HepG2 (cell line): ENCODE results near the gene ZNF341. TPM values are rescaled to one million over a fixed set of nuclear protein-coding genes. Genes with fewer than 3 reads are reported as not detected.

Source experiments
- ATAC-seq: fragments of 200-7000 bp; cut with Tn5 transposase; 3 replicates; pipeline ENCODE4 v1.9.1; 2020; ENCODE audit warnings: mild to moderate bottlenecking, moderate library complexity
- BruUV-seq: library from RNA; stranded (reverse); fragments of 400-500 nt; replicated peaks from 2 replicates; lab custom pipeline; 2021; lab: Mats Ljungman, UMichigan
- CTCF ChIA-PET: fragments of 300-600 bp; formaldehyde crosslinking; extraction: SDS; loops from one replicate; lab custom pipeline; 2021; ENCODE audit warnings: low total read pairs, inconsistent platforms, low intra/inter-chr PET ratio; lab: Yijun Ruan, JAX
- POLR2A ChIA-PET: fragments of 350-600 bp; sonication (Branson Sonifier 250); formaldehyde crosslinking; loops from one replicate; lab custom pipeline; 2020; ENCODE audit warnings: antibody characterized with exemption, inconsistent platforms; lab: Yijun Ruan, JAX
- DNase-seq: peaks from one replicate; pipeline ENCODE4 v3.0.0-alpha.2; 2015; ENCODE audit warnings: low spot score
- FAIRE-seq: peaks from 3 replicates; lab custom pipeline; 2011; peaks lifted over from hg19 to GRCh38; lab: Jason Lieb, UNC
- H2AFZ ChIP-seq: one replicate; pipeline ENCODE4 v1.6.1; 2011; ENCODE audit warnings: low read length, inconsistent platforms
- H3K27ac ChIP-seq: fragments of 300-600 bp; 3 replicates; pipeline ENCODE4 v1.8.0; 2011; ENCODE audit warnings: mixed run types, mild to moderate bottlenecking, mixed read lengths, low read length, inconsistent platforms; ENCODE audit not compliant: insufficient read depth; ENCODE audit errors: extremely low read length
- H3K27me3 ChIP-seq, 2 experiments: fragments of 200-600 bp in 1 of 2; 2 replicates in 1 of 2; 3 replicates in 1 of 2; pipeline versions ENCODE4 v1.6.0 to v1.8.0; 2011; ENCODE audit warnings: low read length in 2 of 2, mild to moderate bottlenecking in 2 of 2, moderate library complexity in 2 of 2, inconsistent platforms in 1 of 2; ENCODE audit not compliant: insufficient read depth in 2 of 2, control insufficient read depth in 1 of 2
- H3K36me3 ChIP-seq, 2 experiments: fragments of 200-600 bp in 1 of 2; replicated peaks in 1 of 2; 2 replicates in 1 of 2; 3 replicates in 1 of 2; pipeline versions ENCODE4 v1.5.1 to v1.8.0; 2011; ENCODE audit warnings: low read length in 2 of 2, inconsistent platforms in 1 of 2; ENCODE audit not compliant: insufficient read depth in 2 of 2, control insufficient read depth in 1 of 2
- H3K4me1 ChIP-seq: 2 replicates; pipeline ENCODE4 v1.5.1; 2012; ENCODE audit warnings: low read length, inconsistent platforms; ENCODE audit not compliant: insufficient read depth
- H3K4me2 ChIP-seq: 2 replicates; pipeline ENCODE4 v1.6.0; 2011; ENCODE audit warnings: low read depth, low read length, inconsistent platforms
- H3K4me3 ChIP-seq, 3 experiments: fragments of 200-600 bp in 1 of 3; sonication (generic), shearing (Covaris generic) in 1 of 3; replicated peaks in 1 of 3; 2 replicates each; pipeline ENCODE4 v1.5.1; 2011 to 2016; ENCODE audit warnings: low read length in 3 of 3, inconsistent platforms in 2 of 3, low read depth in 2 of 3, mild to moderate bottlenecking in 2 of 3, control low read depth in 1 of 3, mixed read lengths in 1 of 3; ENCODE audit not compliant: insufficient read depth in 1 of 3
- H3K79me2 ChIP-seq: one replicate; pipeline ENCODE4 v1.6.1; 2011; ENCODE audit warnings: low read length, inconsistent platforms; ENCODE audit not compliant: insufficient read depth
- H3K9ac ChIP-seq: 2 replicates; pipeline ENCODE4 v1.6.0; 2011; ENCODE audit warnings: mild to moderate bottlenecking, low read depth, low read length, inconsistent platforms; ENCODE audit not compliant: insufficient read depth
- H3K9me3 ChIP-seq: 2 replicates; pipeline ENCODE4 v1.5.1; 2012; ENCODE audit warnings: mild to moderate bottlenecking, low read length
- H4K20me1 ChIP-seq: 2 replicates; pipeline ENCODE4 v1.6.0; 2011; ENCODE audit warnings: inconsistent platforms, mild to moderate bottlenecking, low read length, moderate library complexity; ENCODE audit not compliant: insufficient read depth
- ARNT2 ChIP-seq: sonication (generic); formaldehyde crosslinking; IDR thresholded peaks from 2 replicates; pipeline ENCODE4 v1.8.0; 2022; ENCODE audit warnings: mild to moderate bottlenecking, low read depth, missing genetic modification reagents, moderate library complexity
- FOXK1 ChIP-seq: sonication (generic); formaldehyde crosslinking; IDR thresholded peaks from 2 replicates; pipeline ENCODE4 v1.4.0; 2020; ENCODE audit warnings: low read depth, missing genetic modification reagents, borderline replicate concordance
- HNRNPH1 ChIP-seq: fragments of 200-400 bp; formaldehyde crosslinking; optimal IDR thresholded peaks from 2 replicates; pipeline ENCODE3; 2017; ENCODE audit warnings: mild to moderate bottlenecking, low read depth, low read length
- RELA ChIP-seq: sonication (generic); formaldehyde crosslinking; IDR thresholded peaks from 2 replicates; pipeline ENCODE4 v1.4.0; 2020; ENCODE audit warnings: missing genetic modification reagents
- SRSF4 ChIP-seq: fragments of 200-400 bp; formaldehyde crosslinking; IDR thresholded peaks from one replicate; pipeline ENCODE4 v1.6.1; 2018; ENCODE audit warnings: mild to moderate bottlenecking, low read depth, low read length, moderate library complexity; ENCODE audit not compliant: poor library complexity, severe bottlenecking
- ZMYM3 ChIP-seq: sonication (generic); formaldehyde crosslinking; IDR thresholded peaks from 2 replicates; pipeline ENCODE4 v1.5.1; 2020; ENCODE audit warnings: mild to moderate bottlenecking, missing genetic modification reagents
- ZNF24 ChIP-seq: fragments of 450-650 bp; IDR thresholded peaks from 2 replicates; pipeline ENCODE4 v1.6.1; 2017; ENCODE audit warnings: antibody characterized with exemption, mild to moderate bottlenecking
- ZNF30 ChIP-seq: sonication (generic); formaldehyde crosslinking; IDR thresholded peaks from 2 replicates; pipeline ENCODE4 v1.5.0; 2020; ENCODE audit warnings: mild to moderate bottlenecking, missing genetic modification reagents
- ZSCAN30 ChIP-seq: sonication (generic); formaldehyde crosslinking; IDR thresholded peaks from 2 replicates; pipeline ENCODE4 v1.5.0; 2020; ENCODE audit warnings: mild to moderate bottlenecking, missing genetic modification reagents
- WGBS: methylation state at CpG from one replicate; pipeline ENCODE4 v1.1.6; 2017; ENCODE audit warnings: low lambda C conversion rate; 5-methylcytosine and 5-hydroxymethylcytosine counted together
- in situ Hi-C: cut with HindIII; loops from 2 replicates; pipeline ENCODE4 v1.10.0; 2017; ENCODE audit warnings: low pct_unique_long_range_greater_than_20kb; ENCODE audit not compliant: extremely low pct_ligation_motif_present
- intact Hi-C: fragments of 100-400 bp; cut with micrococcal nuclease; formaldehyde crosslinking; loops from one replicate; pipeline ENCODE4 v1.10.0; 2022; ENCODE audit not compliant: unreplicated experiment
- polyA plus RNA-seq, 8 experiments: library from polyadenylated mRNA; depleted of rRNA in 3 of 8; stranded (reverse) in 7 of 8; unstranded in 1 of 8; fragments of >200 nt; fragmentation: Illumina TruSeq in 4 of 8; extraction: Trizol in 4 of 8; gene quantifications; 2 replicates each; pipeline versions ENCODE4 v1.2.1 to v1.2.3, GENCODE V29; 2011 to 2016; ENCODE audit warnings: low read depth in 4 of 8, missing spikeins in 1 of 8, mixed read lengths in 1 of 8; ENCODE audit not compliant: insufficient read depth in 1 of 8
- total RNA-seq, 5 experiments: library from RNA; depleted of rRNA; stranded (reverse); fragments of >200 nt; fragmentation: Illumina TruSeq; extraction: Trizol; gene quantifications; 2 replicates each; pipeline ENCODE4 v1.2.3, GENCODE V29; 2016; ENCODE audit warnings: low read depth in 1 of 5
- TF ChIP-seq, protein P1 (sequence below): sonication (generic); formaldehyde crosslinking; IDR thresholded peaks from 2 replicates; pipeline ENCODE4 v1.4.0; 2020; ENCODE audit warnings: mild to moderate bottlenecking, missing genetic modification reagents, borderline replicate concordance
- TF ChIP-seq, protein P2 (sequence below): sonication (generic); formaldehyde crosslinking; IDR thresholded peaks from one replicate; pipeline ENCODE4 v1.5.1; 2020; ENCODE audit warnings: mild to moderate bottlenecking, missing genetic modification reagents; ENCODE audit errors: not compliant biosample characterization

Gene ZNF341
- total and polyA plus RNA-seq, 2 of the 13 experiments (the other 11 are each of a cell fraction or from before 2014, with no cell fraction given): 1.1 to 2.2 TPM

GRCh38 chr20:33773412-33774089 is 41.8 kb downstream of the ZNF341 start:
- no peaks in the 10 kb centered on the region for H3K9me3 ChIP-seq
- H3K79me2 ChIP-seq: no peaks in the 10 kb centered on the region
- no TSS peak for BruUV-seq
- in situ Hi-C loops: no loop called here
- no peak for ATAC-seq
- no peaks in the 10 kb centered on the region for H4K20me1 ChIP-seq
- no peaks in the 10 kb centered on the region for H3K27me3 ChIP-seq
- intact Hi-C loops: no loop called here
- ChIA-PET POLR2A (no interaction called here), CTCF (no interaction called here)
- no peak overlapping the region for H3K27ac ChIP-seq
- H2AFZ ChIP-seq: no peak overlapping the region
- no peak overlapping the region for H3K9ac ChIP-seq
- DNase-seq: no peak
- FAIRE-seq: no peak
- 59% methylated on average over 2 of the region's 2 CpGs for WGBS
- peaks cover 10% of the 10 kb centered on the region for H3K4me1 ChIP-seq
- no peak overlapping the region for H3K4me2 ChIP-seq
- no peak overlapping the region for H3K4me3 ChIP-seq
- no peaks in the 10 kb centered on the region for H3K36me3 ChIP-seq
- TF ChIP-seq ZMYM3 (CRISPR knock-in tag) (0 out of 2 replicates have a peak, but pooled peaks have one; percentile 28), RELA (CRISPR knock-in tag) (no peak), ZSCAN30 (no peak), ZNF24 (no peak), ARNT2 (CRISPR knock-in tag) (no peak), HNRNPH1 (no peak), SRSF4 (no peak), FOXK1 (CRISPR knock-in tag) (no peak), ZNF30 (CRISPR knock-in tag) (no peak)
- TF ChIP-seq, protein P1, sequence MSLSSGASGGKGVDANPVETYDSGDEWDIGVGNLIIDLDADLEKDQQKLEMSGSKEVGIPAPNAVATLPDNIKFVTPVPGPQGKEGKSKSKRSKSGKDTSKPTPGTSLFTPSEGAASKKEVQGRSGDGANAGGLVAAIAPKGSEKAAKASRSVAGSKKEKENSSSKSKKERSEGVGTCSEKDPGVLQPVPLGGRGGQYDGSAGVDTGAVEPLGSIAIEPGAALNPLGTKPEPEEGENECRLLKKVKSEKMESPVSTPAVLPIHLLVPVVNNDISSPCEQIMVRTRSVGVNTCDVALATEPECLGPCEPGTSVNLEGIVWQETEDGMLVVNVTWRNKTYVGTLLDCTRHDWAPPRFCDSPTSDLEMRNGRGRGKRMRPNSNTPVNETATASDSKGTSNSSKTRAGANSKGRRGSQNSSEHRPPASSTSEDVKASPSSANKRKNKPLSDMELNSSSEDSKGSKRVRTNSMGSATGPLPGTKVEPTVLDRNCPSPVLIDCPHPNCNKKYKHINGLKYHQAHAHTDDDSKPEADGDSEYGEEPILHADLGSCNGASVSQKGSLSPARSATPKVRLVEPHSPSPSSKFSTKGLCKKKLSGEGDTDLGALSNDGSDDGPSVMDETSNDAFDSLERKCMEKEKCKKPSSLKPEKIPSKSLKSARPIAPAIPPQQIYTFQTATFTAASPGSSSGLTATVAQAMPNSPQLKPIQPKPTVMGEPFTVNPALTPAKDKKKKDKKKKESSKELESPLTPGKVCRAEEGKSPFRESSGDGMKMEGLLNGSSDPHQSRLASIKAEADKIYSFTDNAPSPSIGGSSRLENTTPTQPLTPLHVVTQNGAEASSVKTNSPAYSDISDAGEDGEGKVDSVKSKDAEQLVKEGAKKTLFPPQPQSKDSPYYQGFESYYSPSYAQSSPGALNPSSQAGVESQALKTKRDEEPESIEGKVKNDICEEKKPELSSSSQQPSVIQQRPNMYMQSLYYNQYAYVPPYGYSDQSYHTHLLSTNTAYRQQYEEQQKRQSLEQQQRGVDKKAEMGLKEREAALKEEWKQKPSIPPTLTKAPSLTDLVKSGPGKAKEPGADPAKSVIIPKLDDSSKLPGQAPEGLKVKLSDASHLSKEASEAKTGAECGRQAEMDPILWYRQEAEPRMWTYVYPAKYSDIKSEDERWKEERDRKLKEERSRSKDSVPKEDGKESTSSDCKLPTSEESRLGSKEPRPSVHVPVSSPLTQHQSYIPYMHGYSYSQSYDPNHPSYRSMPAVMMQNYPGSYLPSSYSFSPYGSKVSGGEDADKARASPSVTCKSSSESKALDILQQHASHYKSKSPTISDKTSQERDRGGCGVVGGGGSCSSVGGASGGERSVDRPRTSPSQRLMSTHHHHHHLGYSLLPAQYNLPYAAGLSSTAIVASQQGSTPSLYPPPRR: no peak
- TF ChIP-seq, protein P2, sequence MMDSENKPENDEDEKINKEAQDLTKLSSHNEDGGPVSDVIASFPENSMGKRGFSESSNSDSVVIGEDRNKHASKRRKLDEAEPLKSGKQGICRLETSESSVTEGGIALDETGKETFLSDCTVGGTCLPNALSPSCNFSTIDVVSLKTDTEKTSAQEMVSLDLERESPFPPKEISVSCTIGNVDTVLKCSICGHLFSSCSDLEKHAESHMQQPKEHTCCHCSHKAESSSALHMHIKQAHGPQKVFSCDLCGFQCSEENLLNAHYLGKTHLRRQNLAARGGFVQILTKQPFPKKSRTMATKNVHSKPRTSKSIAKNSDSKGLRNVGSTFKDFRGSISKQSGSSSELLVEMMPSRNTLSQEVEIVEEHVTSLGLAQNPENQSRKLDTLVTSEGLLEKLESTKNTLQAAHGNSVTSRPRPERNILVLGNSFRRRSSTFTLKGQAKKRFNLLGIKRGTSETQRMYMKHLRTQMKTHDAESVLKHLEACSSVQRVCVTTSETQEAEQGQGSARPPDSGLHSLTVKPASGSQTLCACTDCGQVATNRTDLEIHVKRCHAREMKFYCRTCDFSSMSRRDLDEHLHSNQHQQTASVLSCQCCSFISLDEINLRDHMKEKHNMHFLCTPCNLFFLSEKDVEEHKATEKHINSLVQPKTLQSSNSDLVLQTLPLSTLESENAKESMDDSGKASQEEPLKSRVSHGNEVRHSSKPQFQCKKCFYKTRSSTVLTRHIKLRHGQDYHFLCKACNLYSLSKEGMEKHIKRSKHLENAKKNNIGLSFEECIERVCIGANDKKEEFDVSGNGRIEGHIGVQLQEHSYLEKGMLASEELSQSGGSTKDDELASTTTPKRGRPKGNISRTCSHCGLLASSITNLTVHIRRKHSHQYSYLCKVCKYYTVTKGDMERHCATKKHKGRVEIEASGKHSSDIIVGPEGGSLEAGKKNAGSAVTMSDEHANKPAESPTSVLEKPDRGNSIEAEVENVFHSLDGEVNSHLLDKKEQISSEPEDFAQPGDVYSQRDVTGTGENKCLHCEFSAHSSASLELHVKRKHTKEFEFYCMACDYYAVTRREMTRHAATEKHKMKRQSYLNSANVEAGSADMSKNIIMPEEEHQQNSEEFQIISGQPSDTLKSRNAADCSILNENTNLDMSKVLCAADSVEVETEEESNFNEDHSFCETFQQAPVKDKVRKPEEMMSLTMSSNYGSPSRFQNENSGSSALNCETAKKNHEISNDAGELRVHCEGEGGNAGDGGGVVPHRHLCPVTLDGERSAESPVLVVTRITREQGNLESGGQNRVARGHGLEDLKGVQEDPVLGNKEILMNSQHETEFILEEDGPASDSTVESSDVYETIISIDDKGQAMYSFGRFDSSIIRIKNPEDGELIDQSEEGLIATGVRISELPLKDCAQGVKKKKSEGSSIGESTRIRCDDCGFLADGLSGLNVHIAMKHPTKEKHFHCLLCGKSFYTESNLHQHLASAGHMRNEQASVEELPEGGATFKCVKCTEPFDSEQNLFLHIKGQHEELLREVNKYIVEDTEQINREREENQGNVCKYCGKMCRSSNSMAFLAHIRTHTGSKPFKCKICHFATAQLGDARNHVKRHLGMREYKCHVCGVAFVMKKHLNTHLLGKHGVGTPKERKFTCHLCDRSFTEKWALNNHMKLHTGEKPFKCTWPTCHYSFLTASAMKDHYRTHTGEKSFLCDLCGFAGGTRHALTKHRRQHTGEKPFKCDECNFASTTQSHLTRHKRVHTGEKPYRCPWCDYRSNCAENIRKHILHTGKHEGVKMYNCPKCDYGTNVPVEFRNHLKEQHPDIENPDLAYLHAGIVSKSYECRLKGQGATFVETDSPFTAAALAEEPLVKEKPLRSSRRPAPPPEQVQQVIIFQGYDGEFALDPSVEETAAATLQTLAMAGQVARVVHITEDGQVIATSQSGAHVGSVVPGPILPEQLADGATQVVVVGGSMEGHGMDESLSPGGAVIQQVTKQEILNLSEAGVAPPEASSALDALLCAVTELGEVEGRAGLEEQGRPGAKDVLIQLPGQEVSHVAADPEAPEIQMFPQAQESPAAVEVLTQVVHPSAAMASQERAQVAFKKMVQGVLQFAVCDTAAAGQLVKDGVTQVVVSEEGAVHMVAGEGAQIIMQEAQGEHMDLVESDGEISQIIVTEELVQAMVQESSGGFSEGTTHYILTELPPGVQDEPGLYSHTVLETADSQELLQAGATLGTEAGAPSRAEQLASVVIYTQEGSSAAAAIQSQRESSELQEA (CRISPR knock-in tag): no peak
